SK-N-SH treated with all-trans-retinoic acid at 6 μM for 48 hours (cell line): ENCODE data around the gene SH3D19.

Experiments
- GLIS3 ChIP-seq: fragments of 250-450 bp; sonication (Bioruptor Pico); IDR thresholded peaks from 2 replicates; pipeline ENCODE4 v1.5.0; 2020; ENCODE audit warnings: mild to moderate bottlenecking, moderate library complexity
- ISL1 ChIP-seq: fragments of 250-450 bp; sonication (Bioruptor Pico); IDR thresholded peaks from 2 replicates; pipeline ENCODE4 v2.1.2; 2022; ENCODE audit warnings: mild to moderate bottlenecking, moderate library complexity
- RARB ChIP-seq: fragments of 250-450 bp; sonication (Bioruptor Pico); IDR thresholded peaks from 2 replicates; pipeline ENCODE4 v1.8.0; 2021; ENCODE audit warnings: mild to moderate bottlenecking, moderate library complexity
- ZC3H10 ChIP-seq: fragments of 250-450 bp; sonication (Bioruptor Pico); IDR thresholded peaks from 2 replicates; pipeline ENCODE4 v1.5.1; 2021; ENCODE audit warnings: mild to moderate bottlenecking, moderate library complexity
- ZFP3 ChIP-seq: fragments of 250-450 bp; sonication (Bioruptor Pico); IDR thresholded peaks from 2 replicates; pipeline ENCODE4 v1.5.0; 2020; ENCODE audit warnings: mild to moderate bottlenecking, moderate library complexity
- TF ChIP-seq, protein P1 (sequence below): fragments of 250-450 bp; sonication (Bioruptor Pico); IDR thresholded peaks from 2 replicates; pipeline ENCODE4 v1.8.0; 2020; ENCODE audit warnings: mild to moderate bottlenecking, moderate library complexity, borderline replicate concordance
- TF ChIP-seq, protein P2 (sequence below): fragments of 250-450 bp; sonication (Bioruptor Pico); IDR thresholded peaks from 2 replicates; pipeline ENCODE4 v1.5.1; 2021; ENCODE audit warnings: mild to moderate bottlenecking, moderate library complexity
- TF ChIP-seq, protein P3 (sequence below): fragments of 250-450 bp; sonication (Bioruptor Pico); IDR thresholded peaks from 2 replicates; pipeline ENCODE4 v1.5.1; 2020; ENCODE audit warnings: low read depth, mild to moderate bottlenecking, moderate library complexity

GRCh38 chr4:151219948-151220347 is 105.5 kb downstream of the SH3D19 start:
- TF ChIP-seq, protein P1, sequence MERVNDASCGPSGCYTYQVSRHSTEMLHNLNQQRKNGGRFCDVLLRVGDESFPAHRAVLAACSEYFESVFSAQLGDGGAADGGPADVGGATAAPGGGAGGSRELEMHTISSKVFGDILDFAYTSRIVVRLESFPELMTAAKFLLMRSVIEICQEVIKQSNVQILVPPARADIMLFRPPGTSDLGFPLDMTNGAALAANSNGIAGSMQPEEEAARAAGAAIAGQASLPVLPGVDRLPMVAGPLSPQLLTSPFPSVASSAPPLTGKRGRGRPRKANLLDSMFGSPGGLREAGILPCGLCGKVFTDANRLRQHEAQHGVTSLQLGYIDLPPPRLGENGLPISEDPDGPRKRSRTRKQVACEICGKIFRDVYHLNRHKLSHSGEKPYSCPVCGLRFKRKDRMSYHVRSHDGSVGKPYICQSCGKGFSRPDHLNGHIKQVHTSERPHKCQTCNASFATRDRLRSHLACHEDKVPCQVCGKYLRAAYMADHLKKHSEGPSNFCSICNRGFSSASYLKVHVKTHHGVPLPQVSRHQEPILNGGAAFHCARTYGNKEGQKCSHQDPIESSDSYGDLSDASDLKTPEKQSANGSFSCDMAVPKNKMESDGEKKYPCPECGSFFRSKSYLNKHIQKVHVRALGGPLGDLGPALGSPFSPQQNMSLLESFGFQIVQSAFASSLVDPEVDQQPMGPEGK (CRISPR knock-in tag): no peak
- no peak for TF ChIP-seq GLIS3 (CRISPR knock-in tag)
- TF ChIP-seq, protein P2, sequence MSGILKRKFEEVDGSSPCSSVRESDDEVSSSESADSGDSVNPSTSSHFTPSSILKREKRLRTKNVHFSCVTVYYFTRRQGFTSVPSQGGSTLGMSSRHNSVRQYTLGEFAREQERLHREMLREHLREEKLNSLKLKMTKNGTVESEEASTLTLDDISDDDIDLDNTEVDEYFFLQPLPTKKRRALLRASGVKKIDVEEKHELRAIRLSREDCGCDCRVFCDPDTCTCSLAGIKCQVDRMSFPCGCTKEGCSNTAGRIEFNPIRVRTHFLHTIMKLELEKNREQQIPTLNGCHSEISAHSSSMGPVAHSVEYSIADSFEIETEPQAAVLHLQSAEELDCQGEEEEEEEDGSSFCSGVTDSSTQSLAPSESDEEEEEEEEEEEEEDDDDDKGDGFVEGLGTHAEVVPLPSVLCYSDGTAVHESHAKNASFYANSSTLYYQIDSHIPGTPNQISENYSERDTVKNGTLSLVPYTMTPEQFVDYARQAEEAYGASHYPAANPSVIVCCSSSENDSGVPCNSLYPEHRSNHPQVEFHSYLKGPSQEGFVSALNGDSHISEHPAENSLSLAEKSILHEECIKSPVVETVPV (CRISPR knock-in tag): no peak
- TF ChIP-seq, protein P3, sequence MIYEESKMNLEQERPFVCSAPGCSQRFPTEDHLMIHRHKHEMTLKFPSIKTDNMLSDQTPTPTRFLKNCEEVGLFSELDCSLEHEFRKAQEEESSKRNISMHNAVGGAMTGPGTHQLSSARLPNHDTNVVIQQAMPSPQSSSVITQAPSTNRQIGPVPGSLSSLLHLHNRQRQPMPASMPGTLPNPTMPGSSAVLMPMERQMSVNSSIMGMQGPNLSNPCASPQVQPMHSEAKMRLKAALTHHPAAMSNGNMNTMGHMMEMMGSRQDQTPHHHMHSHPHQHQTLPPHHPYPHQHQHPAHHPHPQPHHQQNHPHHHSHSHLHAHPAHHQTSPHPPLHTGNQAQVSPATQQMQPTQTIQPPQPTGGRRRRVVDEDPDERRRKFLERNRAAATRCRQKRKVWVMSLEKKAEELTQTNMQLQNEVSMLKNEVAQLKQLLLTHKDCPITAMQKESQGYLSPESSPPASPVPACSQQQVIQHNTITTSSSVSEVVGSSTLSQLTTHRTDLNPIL (CRISPR knock-in tag): no peak
- no peak for TF ChIP-seq ZC3H10 (CRISPR knock-in tag)
- TF ChIP-seq RARB: no peak
- TF ChIP-seq ISL1 (CRISPR knock-in tag): no peak
- no peak for TF ChIP-seq ZFP3 (CRISPR knock-in tag)
